Effector memory CD4-positive, alpha-beta T cell (primary cell): Measurements from ENCODE around the gene SCART1.
A peak's percentile ranks its signal among the peaks of the same experiment; 100 is the strongest.
"Not testable (repeated sequence)": the region's sequence is repeated elsewhere in the genome, so short reads cannot be mapped to it uniquely, and the experiment has no call there.

ENCODE experiments used
- DNase-seq, 3 donors: peaks; one replicate each; pipeline ENCODE4 v3.0.0-alpha.2; 2020
- H3K27ac ChIP-seq: 2 replicates; pipeline ENCODE4 v1.7.0; 2013; ENCODE audit warnings: mild to moderate bottlenecking, low read length, moderate library complexity; ENCODE audit not compliant: insufficient read depth, poor library complexity, severe bottlenecking
- H3K27me3 ChIP-seq: replicated peaks from 2 replicates; pipeline ENCODE4 v1.7.0; 2013; ENCODE audit warnings: mild to moderate bottlenecking, low read length; ENCODE audit not compliant: insufficient read depth, control insufficient read depth, poor library complexity, severe bottlenecking
- H3K36me3 ChIP-seq: 2 replicates; pipeline ENCODE4 v1.7.0; 2013; ENCODE audit warnings: mild to moderate bottlenecking, low read length, moderate library complexity; ENCODE audit not compliant: control insufficient read depth, insufficient read depth
- H3K4me1 ChIP-seq: 2 replicates; pipeline ENCODE4 v1.7.0; 2013; ENCODE audit warnings: low read length, mild to moderate bottlenecking; ENCODE audit not compliant: control insufficient read depth, insufficient read depth, poor library complexity, severe bottlenecking
- H3K4me3 ChIP-seq: 2 replicates; pipeline ENCODE4 v1.7.0; 2013; ENCODE audit warnings: low read length, low read depth, mild to moderate bottlenecking; ENCODE audit not compliant: insufficient read depth, poor library complexity, severe bottlenecking
- H3K9me3 ChIP-seq: 2 replicates; pipeline ENCODE4 v1.7.0; 2013; ENCODE audit warnings: mild to moderate bottlenecking, low read length, moderate library complexity; ENCODE audit not compliant: control insufficient read depth

SCART1 gene

GRCh38 chr10:133432789-133433188 lies 21.0 kb upstream of the SCART1 start:
- not testable (repeated sequence) for H3K27ac ChIP-seq, H3K27me3 ChIP-seq, H3K36me3 ChIP-seq, H3K9me3 ChIP-seq, DNase-seq, H3K4me1 ChIP-seq, H3K4me3 ChIP-seq

GRCh38 chr10:133438711-133439273 lies 15.0 kb upstream of the SCART1 start:
- no peak overlapping the region for H3K27ac ChIP-seq
- DNase-seq, result no peak
- peaks cover 27% of the 10 kb centered on the region for H3K4me1 ChIP-seq
- H3K4me3 ChIP-seq, result no peak overlapping the region
- no peaks in the 10 kb centered on the region for H3K36me3 ChIP-seq
- no peaks in the 10 kb centered on the region for H3K27me3 ChIP-seq
- no peaks in the 10 kb centered on the region for H3K9me3 ChIP-seq

- H3K9me3 ChIP-seq, result no peaks in the 10 kb centered on the region
- H3K4me3 ChIP-seq, result no peak overlapping the region
- no peak overlapping the region for H3K27ac ChIP-seq
- no peak for DNase-seq
- H3K36me3 ChIP-seq, result no peaks in the 10 kb centered on the region
- peaks cover 27% of the 10 kb centered on the region for H3K4me1 ChIP-seq
- no peaks in the 10 kb centered on the region for H3K27me3 ChIP-seq
Observed at GRCh38 chr10:133439517-133440461, 14.0 kb upstream of the SCART1 start.

- Histone ChIP-seq H3K9me3 (no peaks in the 10 kb centered on the region), H3K4me3 (no peak overlapping the region), H3K27ac (no peak overlapping the region), H3K27me3 (no peaks in the 10 kb centered on the region), H3K36me3 (no peaks in the 10 kb centered on the region), H3K4me1 (peaks cover 27% of the 10 kb centered on the region)
- no peak for DNase-seq
Observed at GRCh38 chr10:133440633-133441285, 13.0 kb upstream of the SCART1 start.

GRCh38 chr10:133441356-133441755 lies 12.4 kb upstream of the SCART1 start:
- DNase-seq, H3K9me3 ChIP-seq, H3K27me3 ChIP-seq, H3K36me3 ChIP-seq, H3K27ac ChIP-seq: not testable (repeated sequence)
- H3K4me1 ChIP-seq, result peaks cover 27% of the 10 kb centered on the region
- H3K4me3 ChIP-seq, result peak overlapping the region; percentile 28

GRCh38 chr10:133441780-133442179 lies 12.0 kb upstream of the SCART1 start:
- H3K9me3 ChIP-seq, result peaks cover 3% of the 10 kb centered on the region
- H3K27ac ChIP-seq, result peak overlapping the region; percentile 42
- DNase-seq, result no peak
- peak overlapping the region; percentile 28 for H3K4me3 ChIP-seq
- H3K4me1 ChIP-seq, result peaks cover 27% of the 10 kb centered on the region
- H3K27me3 ChIP-seq, result no peaks in the 10 kb centered on the region
- no peaks in the 10 kb centered on the region for H3K36me3 ChIP-seq

GRCh38 chr10:133442191-133442966 lies 11.4 kb upstream of the SCART1 start:
- Histone ChIP-seq H3K9me3 (peaks cover 9% of the 10 kb centered on the region), H3K36me3 (peaks cover 3% of the 10 kb centered on the region), H3K27ac (peak overlapping the region; percentile 42), H3K4me1 (peaks cover 27% of the 10 kb centered on the region), H3K4me3 (peak overlapping the region; percentile 28), H3K27me3 (no peaks in the 10 kb centered on the region)
- DNase-seq, result peak in 1 of 3 donors; percentile 7

- peaks cover 13% of the 10 kb centered on the region for H3K9me3 ChIP-seq
- no peak overlapping the region for H3K4me3 ChIP-seq
- DNase-seq, result no peak
- peaks cover 3% of the 10 kb centered on the region for H3K36me3 ChIP-seq
- H3K27ac ChIP-seq, result no peak overlapping the region
- H3K27me3 ChIP-seq, result no peaks in the 10 kb centered on the region
- H3K4me1 ChIP-seq, result peaks cover 24% of the 10 kb centered on the region
Observed at GRCh38 chr10:133442967-133443924, 10.5 kb upstream of the SCART1 start.
